ENCODE measurements around the gene MUC2. TPM values are rescaled to one million over a fixed set of nuclear protein-coding genes. Genes with fewer than 3 reads are reported as not detected.

The MUC2 gene
- total RNA-seq, 2 donors from 2014 or later = under 0.01 TPM; not detected in 1

- 17% methylated on average over 13 of the region's 13 CpGs; no CpG with 5 or more reads in 1 of the 2 donors for WGBS, 2 donors
- peak; percentile 65 to 87 (median 85) for DNase-seq
- H3K36me3 ChIP-seq (replicated peaks in 1 of 2; ENCODE audit: insufficient read depth in 1 of 2, low read depth in 2 of 2) = no peaks in the 10 kb centered on the region
Measured at GRCh38 chr11:1073261-1073724, 1.4 kb upstream of the MUC2 start.

GRCh38 chr11:1073851-1074243, 827 bp upstream of the MUC2 start:
- ATAC-seq (no peak), DNase-seq (peak in 2 of 4 donors; percentile 3 to 10)
- intact Hi-C loops (cut with DNase I) = no loop called here
- Histone ChIP-seq H3K9me3 (no peaks in the 10 kb centered on the region), H3K27me3 (no peaks in the 10 kb centered on the region), H3K36me3 (replicated peaks in 1 of 2; ENCODE audit: insufficient read depth in 1 of 2, low read depth in 2 of 2) (no peaks in the 10 kb centered on the region), H3K4me3 (no peak overlapping the region), H3K27ac (peak overlapping the region in 3 of 4 donors; percentile 47 to 77 (median 67)), H3K4me1 (peaks cover 15% of the 10 kb centered on the region)
- TF ChIP-seq, protein P1, sequence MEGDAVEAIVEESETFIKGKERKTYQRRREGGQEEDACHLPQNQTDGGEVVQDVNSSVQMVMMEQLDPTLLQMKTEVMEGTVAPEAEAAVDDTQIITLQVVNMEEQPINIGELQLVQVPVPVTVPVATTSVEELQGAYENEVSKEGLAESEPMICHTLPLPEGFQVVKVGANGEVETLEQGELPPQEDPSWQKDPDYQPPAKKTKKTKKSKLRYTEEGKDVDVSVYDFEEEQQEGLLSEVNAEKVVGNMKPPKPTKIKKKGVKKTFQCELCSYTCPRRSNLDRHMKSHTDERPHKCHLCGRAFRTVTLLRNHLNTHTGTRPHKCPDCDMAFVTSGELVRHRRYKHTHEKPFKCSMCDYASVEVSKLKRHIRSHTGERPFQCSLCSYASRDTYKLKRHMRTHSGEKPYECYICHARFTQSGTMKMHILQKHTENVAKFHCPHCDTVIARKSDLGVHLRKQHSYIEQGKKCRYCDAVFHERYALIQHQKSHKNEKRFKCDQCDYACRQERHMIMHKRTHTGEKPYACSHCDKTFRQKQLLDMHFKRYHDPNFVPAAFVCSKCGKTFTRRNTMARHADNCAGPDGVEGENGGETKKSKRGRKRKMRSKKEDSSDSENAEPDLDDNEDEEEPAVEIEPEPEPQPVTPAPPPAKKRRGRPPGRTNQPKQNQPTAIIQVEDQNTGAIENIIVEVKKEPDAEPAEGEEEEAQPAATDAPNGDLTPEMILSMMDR (IDR thresholded peaks at IDR 0.05) = no peak
- TF ChIP-seq POLR2A (IDR thresholded peaks at IDR 0.05) = no peak
- 81% methylated on average over 11 of the region's 11 CpGs; no CpG with 5 or more reads in 1 of the 2 donors for WGBS, 2 donors

More at GRCh38 chr11:1073261-1073724, 1.4 kb upstream of the MUC2 start:
- H3K27ac ChIP-seq = peak overlapping the region in 3 of 4 donors; percentile 47 to 77 (median 67)
- peaks cover 15% of the 10 kb centered on the region for H3K4me1 ChIP-seq
- no peaks in the 10 kb centered on the region for H3K9me3 ChIP-seq
- H3K4me3 ChIP-seq = no peak overlapping the region
- intact Hi-C loops (cut with DNase I) = no loop called here
- H3K27me3 ChIP-seq = no peaks in the 10 kb centered on the region
- no peak for TF ChIP-seq POLR2A (IDR thresholded peaks at IDR 0.05)
- TF ChIP-seq, protein P1 (IDR thresholded peaks at IDR 0.05) = no peak
- peak; percentile 90 for ATAC-seq

DNA sequence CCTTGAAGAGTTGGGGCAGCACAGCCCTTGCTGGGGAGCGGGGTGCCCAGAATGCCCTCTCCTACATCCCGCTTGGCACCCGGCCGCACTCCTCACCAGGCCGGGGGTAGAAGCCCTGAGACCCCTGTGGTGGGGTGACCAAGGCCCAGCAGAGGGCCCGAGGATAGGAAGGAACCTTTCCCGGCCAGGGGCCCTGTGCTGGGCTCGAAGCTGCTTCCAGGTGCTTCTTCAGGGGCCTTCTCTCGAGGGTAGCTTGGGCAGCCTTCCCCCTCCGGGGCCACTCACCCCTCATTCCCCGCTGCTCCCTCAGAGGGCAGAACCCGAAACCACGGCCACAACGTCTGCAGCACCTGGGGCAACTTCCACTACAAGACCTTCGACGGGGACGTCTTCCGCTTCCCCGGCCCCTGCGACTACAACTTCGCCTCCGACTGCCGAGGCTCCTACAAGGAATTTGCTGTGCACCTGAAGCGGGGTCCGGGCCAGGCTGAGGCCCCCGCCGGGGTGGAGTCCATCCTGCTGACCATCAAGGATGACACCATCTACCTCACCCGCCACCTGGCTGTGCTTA, 752 bp downstream of the MUC2 start:
- TF ChIP-seq POLR2A (IDR thresholded peaks at IDR 0.05) = no peak
- TF ChIP-seq, protein P1 (IDR thresholded peaks at IDR 0.05) = no peak
- Histone ChIP-seq H3K27ac (no peak overlapping the region), H3K9me3 (no peaks in the 10 kb centered on the region), H3K27me3 (no peaks in the 10 kb centered on the region), H3K4me1 (peaks cover 15% of the 10 kb centered on the region), H3K36me3 (replicated peaks in 1 of 2; ENCODE audit: insufficient read depth in 1 of 2, low read depth in 2 of 2) (no peaks in the 10 kb centered on the region), H3K4me3 (no peak overlapping the region)
- DNase-seq (peak in 2 of 4 donors; percentile 3 to 8), ATAC-seq (no peak)
- WGBS, 2 donors = 87 to 100% methylated on average over 3 to 27 of the region's 28 CpGs
- intact Hi-C loops (cut with DNase I) = no loop called here

DNA sequence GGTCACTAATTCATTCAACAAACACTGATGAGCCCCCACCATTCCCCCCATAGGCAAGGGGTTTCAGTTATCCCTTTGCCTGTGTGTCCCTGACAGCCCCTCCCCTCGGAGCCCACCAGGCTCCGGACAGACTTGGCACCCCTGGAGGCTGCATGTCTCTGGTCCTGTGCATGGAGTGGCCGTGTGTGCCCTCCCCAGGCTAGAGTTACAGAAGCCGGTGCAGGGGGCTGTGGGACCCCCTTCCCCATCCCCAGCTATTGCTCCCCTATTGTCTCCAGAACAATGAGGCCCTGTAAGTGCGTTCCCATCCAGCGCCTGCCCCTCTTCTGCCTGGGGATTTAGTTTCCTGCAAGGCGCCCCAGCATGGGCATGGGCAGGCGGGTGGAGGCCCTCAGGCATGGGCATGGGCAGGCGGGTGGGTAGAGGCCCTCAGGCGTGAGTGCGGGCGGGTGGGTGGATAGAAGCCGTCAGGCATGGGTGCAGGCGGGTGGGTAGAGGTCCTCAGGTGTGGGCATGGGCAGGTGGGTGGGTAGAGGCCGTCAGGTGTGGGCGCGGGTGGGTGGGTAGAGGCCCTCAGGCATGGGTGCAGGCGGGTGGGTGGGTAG, 1.5 kb downstream of the MUC2 start:
- 73 to 83% methylated on average over 11 to 13 of the region's 18 CpGs for WGBS, 2 donors
- DNase-seq (peak in 2 of 4 donors; percentile 2 to 5), ATAC-seq (no peak)
- Histone ChIP-seq H3K36me3 (replicated peaks in 1 of 2; ENCODE audit: insufficient read depth in 1 of 2, low read depth in 2 of 2) (no peaks in the 10 kb centered on the region), H3K27me3 (no peaks in the 10 kb centered on the region), H3K9me3 (no peaks in the 10 kb centered on the region), H3K27ac (no peak overlapping the region), H3K4me3 (no peak overlapping the region), H3K4me1 (peaks cover 15% of the 10 kb centered on the region)
- no peak for TF ChIP-seq POLR2A (IDR thresholded peaks at IDR 0.05)
- TF ChIP-seq, protein P1 (IDR thresholded peaks at IDR 0.05) = no peak
- intact Hi-C loops (cut with DNase I) = no loop called here
